OCI-LY7 (cell line): ENCODE measurements around the gene CFAP58.

Experiments
- CTCF ChIP-seq: fragments of 200-600 bp; sonication (generic); conservative IDR thresholded peaks from 2 replicates; pipeline ENCODE4 v1.5.1; 2014; ENCODE audit warnings: mild to moderate bottlenecking, antibody characterized with exemption, low read length, moderate library complexity, mixed read lengths
- EZH2phosphoT487 ChIP-seq: fragments of 200-600 bp; sonication (generic); IDR thresholded peaks from 2 replicates; pipeline ENCODE4 v1.6.1; 2018; ENCODE audit warnings: low read depth, borderline replicate concordance, mild to moderate bottlenecking, mixed run types, antibody characterized with exemption, low read length, moderate library complexity, mixed read lengths

GRCh38 chr10:104323760-104324201, 29.9 kb upstream of the CFAP58 start:
- TF ChIP-seq CTCF (no peak), EZH2phosphoT487 (no peak)
